ENCODE data around the gene PHC1. TPM values are rescaled to one million over a fixed set of nuclear protein-coding genes. Genes with fewer than 3 reads are reported as not detected.
"Not testable (repeated sequence)": the region's sequence is repeated elsewhere in the genome, so short reads cannot be mapped to it uniquely, and the experiment has no call there.

PHC1 gene
- total RNA-seq, 6 experiments from 2014 or later, result 17.2 to 22.3 (median 19.9) TPM

- DNase-seq, result no peak
- no peaks in the 10 kb centered on the region for H3K9me3 Mint-ChIP-seq
- H3K27me3 Mint-ChIP-seq (ENCODE audit: insufficient read depth), result peaks cover 4% of the 10 kb centered on the region; the same call in 1 of the 2 replicates
- no peak overlapping the region for H3K27ac Mint-ChIP-seq
- no peak overlapping the region for H3K4me3 Mint-ChIP-seq
- TF ChIP-seq CTCF (IDR thresholded peaks at IDR 0.05), result no peak
- H3K36me3 Mint-ChIP-seq (ENCODE audit: low read depth), result no peaks in the 10 kb centered on the region
- no peaks in the 10 kb centered on the region for H3K4me1 Mint-ChIP-seq (ENCODE audit: low read depth)
Measured at GRCh38 chr12:8891976-8892375, 22.3 kb upstream of the PHC1 start.

GRCh38 chr12:8894378-8894777, 19.9 kb upstream of the PHC1 start:
- no peak overlapping the region for H3K4me3 Mint-ChIP-seq
- no peaks in the 10 kb centered on the region for H3K4me1 Mint-ChIP-seq (ENCODE audit: low read depth)
- peaks cover 2% of the 10 kb centered on the region; the same call in 1 of the 2 replicates for H3K27me3 Mint-ChIP-seq (ENCODE audit: insufficient read depth)
- no peak overlapping the region for H3K27ac Mint-ChIP-seq
- no peaks in the 10 kb centered on the region for H3K36me3 Mint-ChIP-seq (ENCODE audit: low read depth)
- H3K9me3 Mint-ChIP-seq, result no peaks in the 10 kb centered on the region
- TF ChIP-seq CTCF (IDR thresholded peaks at IDR 0.05), result no peak
- no peak for DNase-seq

GRCh38 chr12:8894986-8895385, 19.3 kb upstream of the PHC1 start:
- peaks cover 2% of the 10 kb centered on the region; the same call in 1 of the 2 replicates for H3K27me3 Mint-ChIP-seq (ENCODE audit: insufficient read depth)
- no peak overlapping the region for H3K4me3 Mint-ChIP-seq
- no peaks in the 10 kb centered on the region for H3K9me3 Mint-ChIP-seq
- DNase-seq, result no peak
- no peak overlapping the region for H3K27ac Mint-ChIP-seq
- no peaks in the 10 kb centered on the region for H3K4me1 Mint-ChIP-seq (ENCODE audit: low read depth)
- no peaks in the 10 kb centered on the region for H3K36me3 Mint-ChIP-seq (ENCODE audit: low read depth)
- TF ChIP-seq CTCF (IDR thresholded peaks at IDR 0.05), result no peak

GRCh38 chr12:8897081-8897480, 17.2 kb upstream of the PHC1 start:
- DNase-seq, result no peak
- no peaks in the 10 kb centered on the region for H3K9me3 Mint-ChIP-seq
- H3K27ac Mint-ChIP-seq, result no peak overlapping the region
- no peaks in the 10 kb centered on the region for H3K4me1 Mint-ChIP-seq (ENCODE audit: low read depth)
- no peak for TF ChIP-seq CTCF (IDR thresholded peaks at IDR 0.05)
- no peak overlapping the region for H3K4me3 Mint-ChIP-seq
- H3K27me3 Mint-ChIP-seq (ENCODE audit: insufficient read depth), result peaks cover 7% of the 10 kb centered on the region; the same call in 1 of the 2 replicates
- no peaks in the 10 kb centered on the region for H3K36me3 Mint-ChIP-seq (ENCODE audit: low read depth)

GRCh38 chr12:8899830-8900229, 14.5 kb upstream of the PHC1 start:
- H3K36me3 Mint-ChIP-seq (ENCODE audit: low read depth), result no peaks in the 10 kb centered on the region
- no peak for DNase-seq
- H3K27ac Mint-ChIP-seq, result no peak overlapping the region
- no peak overlapping the region for H3K4me3 Mint-ChIP-seq
- H3K27me3 Mint-ChIP-seq (ENCODE audit: insufficient read depth), result peaks cover 12% of the 10 kb centered on the region
- H3K9me3 Mint-ChIP-seq, result no peaks in the 10 kb centered on the region
- TF ChIP-seq CTCF (IDR thresholded peaks at IDR 0.05), result no peak
- H3K4me1 Mint-ChIP-seq (ENCODE audit: low read depth), result no peaks in the 10 kb centered on the region

- not testable (repeated sequence) for H3K36me3 Mint-ChIP-seq (ENCODE audit: low read depth); H3K4me3 Mint-ChIP-seq; H3K27ac Mint-ChIP-seq; H3K9me3 Mint-ChIP-seq; H3K4me1 Mint-ChIP-seq (ENCODE audit: low read depth); DNase-seq
- H3K27me3 Mint-ChIP-seq (ENCODE audit: insufficient read depth), result peaks cover 12% of the 10 kb centered on the region
Measured at GRCh38 chr12:8902703-8903102, 11.6 kb upstream of the PHC1 start.

Measured in HFFc6 (cell line).